OCI-LY3 (cell line): ENCODE results near the gene IL12A.

ENCODE experiments used
- H2AFZ ChIP-seq: fragments of 200-600, 300-600 bp; shearing (Covaris generic); 2 replicates; pipeline ENCODE4 v1.6.0; 2014; ENCODE audit warnings: antibody characterized with exemption, low read depth, low read length
- H3K27ac ChIP-seq: fragments of 200-600, 300-600 bp; sonication (generic); 2 replicates; pipeline ENCODE4 v1.5.1; 2014; ENCODE audit warnings: mild to moderate bottlenecking, low read length, moderate library complexity, mixed read lengths
- H3K27me3 ChIP-seq: fragments of 200-600, 300-600 bp; sonication (generic); 2 replicates; pipeline ENCODE4 v1.6.1; 2014; ENCODE audit warnings: low read depth, low read length, mixed read lengths
- H3K36me3 ChIP-seq: fragments of 200-600, 300-600 bp; sonication (generic); replicated peaks from 2 replicates; pipeline ENCODE3; 2014; ENCODE audit warnings: low read depth, low read length, mixed read lengths
- H3K4me1 ChIP-seq: fragments of 300-600, 200-600 bp; sonication (generic); 2 replicates; pipeline ENCODE4 v1.6.1; 2014; ENCODE audit warnings: low read length, mixed read lengths
- H3K4me2 ChIP-seq: fragments of 200-600, 300-600 bp; sonication (generic); 2 replicates; pipeline ENCODE4 v1.6.1; 2014; ENCODE audit warnings: low read length, mixed read lengths
- H3K4me3 ChIP-seq: fragments of 300-600, 200-600 bp; sonication (generic); 2 replicates; pipeline ENCODE4 v1.5.1; 2014; ENCODE audit warnings: antibody characterized with exemption, mild to moderate bottlenecking, low read length, moderate library complexity
- H3K79me2 ChIP-seq: fragments of 300-600, 200-600 bp; shearing (Covaris generic); 2 replicates; pipeline ENCODE4 v1.6.1; 2014; ENCODE audit warnings: mild to moderate bottlenecking, low read length, mixed read lengths
- H3K9ac ChIP-seq: fragments of 300-600, 200-600 bp; shearing (Covaris generic); 2 replicates; pipeline ENCODE4 v1.6.0; 2014; ENCODE audit warnings: mild to moderate bottlenecking, low read length, moderate library complexity
- H3K9me3 ChIP-seq: fragments of 200-600, 300-600 bp; shearing (Covaris generic); 2 replicates; pipeline ENCODE4 v1.6.1; 2014; ENCODE audit warnings: low read length, mixed read lengths; ENCODE audit not compliant: insufficient read depth
- H4K20me1 ChIP-seq: fragments of 200-600, 300-600 bp; sonication (generic); 2 replicates; pipeline ENCODE4 v1.6.1; 2016; ENCODE audit warnings: low read length, mixed read lengths; ENCODE audit not compliant: insufficient read depth
- EZH2phosphoT487 ChIP-seq: fragments of 200-600 bp; shearing (Covaris generic); IDR thresholded peaks from 2 replicates; pipeline ENCODE4 v1.6.1; 2018; ENCODE audit warnings: antibody characterized with exemption, mixed run types, low read depth
- TF ChIP-seq, protein P1 (sequence below): fragments of 200-600, 300-600 bp; sonication (generic); IDR thresholded peaks from 2 replicates; pipeline ENCODE4 v1.5.1; 2014; ENCODE audit warnings: antibody characterized with exemption, low read length, low read depth

IL12A gene

DNA sequence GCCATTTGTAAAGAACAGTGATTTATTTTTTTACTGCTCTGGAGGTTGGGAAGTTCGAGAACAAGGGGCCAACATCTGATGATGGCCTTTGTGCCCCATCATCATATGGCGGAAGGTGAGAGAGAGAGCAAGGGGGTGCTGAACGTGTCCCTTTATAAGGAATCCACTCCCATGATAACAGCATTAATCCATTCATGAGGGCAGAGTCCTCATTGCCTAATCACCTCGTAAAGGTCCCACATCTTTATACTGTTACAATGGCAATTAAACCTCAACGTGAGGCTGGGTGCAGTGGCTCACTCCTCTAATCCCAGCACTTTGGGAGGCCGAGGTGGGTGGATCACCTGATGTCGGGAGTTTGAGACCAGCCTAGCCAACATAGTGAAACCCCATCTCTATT lies 8.3 kb downstream of the IL12A start:
- TF ChIP-seq, protein P1, sequence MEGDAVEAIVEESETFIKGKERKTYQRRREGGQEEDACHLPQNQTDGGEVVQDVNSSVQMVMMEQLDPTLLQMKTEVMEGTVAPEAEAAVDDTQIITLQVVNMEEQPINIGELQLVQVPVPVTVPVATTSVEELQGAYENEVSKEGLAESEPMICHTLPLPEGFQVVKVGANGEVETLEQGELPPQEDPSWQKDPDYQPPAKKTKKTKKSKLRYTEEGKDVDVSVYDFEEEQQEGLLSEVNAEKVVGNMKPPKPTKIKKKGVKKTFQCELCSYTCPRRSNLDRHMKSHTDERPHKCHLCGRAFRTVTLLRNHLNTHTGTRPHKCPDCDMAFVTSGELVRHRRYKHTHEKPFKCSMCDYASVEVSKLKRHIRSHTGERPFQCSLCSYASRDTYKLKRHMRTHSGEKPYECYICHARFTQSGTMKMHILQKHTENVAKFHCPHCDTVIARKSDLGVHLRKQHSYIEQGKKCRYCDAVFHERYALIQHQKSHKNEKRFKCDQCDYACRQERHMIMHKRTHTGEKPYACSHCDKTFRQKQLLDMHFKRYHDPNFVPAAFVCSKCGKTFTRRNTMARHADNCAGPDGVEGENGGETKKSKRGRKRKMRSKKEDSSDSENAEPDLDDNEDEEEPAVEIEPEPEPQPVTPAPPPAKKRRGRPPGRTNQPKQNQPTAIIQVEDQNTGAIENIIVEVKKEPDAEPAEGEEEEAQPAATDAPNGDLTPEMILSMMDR = no peak
- no peak for TF ChIP-seq EZH2phosphoT487

DNA sequence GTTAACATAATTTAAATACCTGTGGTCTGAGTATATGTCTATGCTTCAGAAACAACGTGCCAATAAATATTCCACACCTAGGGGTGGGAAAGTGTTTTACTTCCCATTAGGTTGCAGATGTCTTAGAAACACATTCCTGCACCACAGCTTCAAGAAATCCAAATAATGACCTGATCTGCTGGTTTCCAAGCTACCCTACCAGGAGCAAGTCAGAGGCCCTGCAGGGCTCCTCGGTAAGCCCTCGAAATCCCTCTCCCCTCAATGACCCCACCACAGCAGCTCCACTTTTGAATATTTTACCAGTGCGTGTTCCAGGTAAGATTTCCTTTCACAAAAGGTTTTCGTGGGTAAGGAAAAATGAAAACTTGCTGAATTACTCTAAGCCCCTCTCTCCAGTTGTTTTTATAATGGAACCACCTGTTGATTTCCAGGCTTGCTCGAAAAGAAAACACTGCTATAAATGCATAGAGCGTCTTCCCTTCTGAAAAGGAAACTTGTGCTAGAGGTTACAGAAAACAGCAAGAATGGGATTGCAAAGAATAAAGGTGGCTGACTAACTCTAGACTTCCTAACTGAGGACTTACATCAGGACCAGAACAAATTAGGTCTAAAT lies 12.6 kb downstream of the IL12A start:
- peaks cover 12% of the 10 kb centered on the region for H3K36me3 ChIP-seq
- no peak overlapping the region for H3K4me2 ChIP-seq
- peaks cover 49% of the 10 kb centered on the region for H3K4me1 ChIP-seq
- H3K4me3 ChIP-seq = no peak overlapping the region
- H2AFZ ChIP-seq = no peak overlapping the region
- no peaks in the 10 kb centered on the region for H3K79me2 ChIP-seq
- H3K27ac ChIP-seq = no peak overlapping the region
- H3K27me3 ChIP-seq = no peaks in the 10 kb centered on the region
- TF ChIP-seq, protein P1 = no peak
- TF ChIP-seq EZH2phosphoT487 = no peak
- H4K20me1 ChIP-seq = no peaks in the 10 kb centered on the region
- H3K9me3 ChIP-seq = no peaks in the 10 kb centered on the region
- no peak overlapping the region for H3K9ac ChIP-seq

More for the DNA sequence above, 8.3 kb downstream of the IL12A start:
- H3K4me3 ChIP-seq = no peak overlapping the region
- no peaks in the 10 kb centered on the region for H3K9me3 ChIP-seq
- peaks cover 3% of the 10 kb centered on the region for H3K79me2 ChIP-seq
- no peak overlapping the region for H2AFZ ChIP-seq
- no peaks in the 10 kb centered on the region for H4K20me1 ChIP-seq
- H3K27me3 ChIP-seq = no peaks in the 10 kb centered on the region
- peaks cover 18% of the 10 kb centered on the region for H3K4me1 ChIP-seq
- no peak overlapping the region for H3K27ac ChIP-seq
- H3K9ac ChIP-seq = no peak overlapping the region
- peaks cover 45% of the 10 kb centered on the region for H3K36me3 ChIP-seq
- H3K4me2 ChIP-seq = no peak overlapping the region

DNA sequence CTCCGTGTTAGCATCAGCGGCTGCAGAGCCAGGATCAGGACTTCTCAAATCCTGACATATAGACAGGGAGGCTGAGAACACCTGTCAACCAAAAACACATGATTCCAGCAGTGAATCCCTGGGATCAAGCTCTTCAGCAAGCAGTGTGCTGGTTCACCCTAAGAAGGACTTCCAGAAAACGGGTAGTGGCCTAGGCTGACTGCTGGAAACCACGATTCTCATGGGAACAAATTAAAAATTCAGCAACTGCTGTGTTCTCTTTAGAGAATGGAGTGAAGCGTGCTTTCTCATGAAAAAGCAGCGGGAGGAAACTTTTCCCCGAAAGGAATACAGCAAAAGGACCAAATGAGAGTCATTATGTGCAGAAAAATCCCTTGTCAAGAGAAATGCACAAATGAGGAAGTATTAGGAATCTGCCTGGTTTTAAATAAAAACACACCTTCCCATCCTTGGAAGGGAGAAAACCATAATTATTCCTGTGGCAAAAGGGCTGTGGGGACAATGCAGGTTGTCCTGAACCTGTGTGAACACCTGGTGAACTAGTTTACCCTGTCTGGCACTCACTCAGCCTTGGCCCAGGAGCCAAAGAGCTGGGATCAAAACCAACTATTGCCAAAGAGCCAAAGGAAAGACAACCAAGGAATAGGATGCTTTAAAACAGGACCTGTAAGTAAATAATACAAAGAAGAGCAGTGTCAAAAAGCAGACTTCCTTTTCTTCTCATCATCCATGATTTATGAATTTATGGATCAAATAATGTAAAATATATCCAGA lies 13.4 kb downstream of the IL12A start:
- no peak overlapping the region for H3K27ac ChIP-seq
- TF ChIP-seq, protein P1 = no peak
- no peak for TF ChIP-seq EZH2phosphoT487
- H3K9ac ChIP-seq = no peak overlapping the region
- H3K36me3 ChIP-seq = peaks cover 6% of the 10 kb centered on the region
- H4K20me1 ChIP-seq = no peaks in the 10 kb centered on the region
- no peaks in the 10 kb centered on the region for H3K27me3 ChIP-seq
- H3K4me3 ChIP-seq = no peak overlapping the region
- no peaks in the 10 kb centered on the region for H3K79me2 ChIP-seq
- H3K4me2 ChIP-seq = no peak overlapping the region
- no peaks in the 10 kb centered on the region for H3K9me3 ChIP-seq
- H2AFZ ChIP-seq = no peak overlapping the region
- peaks cover 57% of the 10 kb centered on the region for H3K4me1 ChIP-seq

DNA sequence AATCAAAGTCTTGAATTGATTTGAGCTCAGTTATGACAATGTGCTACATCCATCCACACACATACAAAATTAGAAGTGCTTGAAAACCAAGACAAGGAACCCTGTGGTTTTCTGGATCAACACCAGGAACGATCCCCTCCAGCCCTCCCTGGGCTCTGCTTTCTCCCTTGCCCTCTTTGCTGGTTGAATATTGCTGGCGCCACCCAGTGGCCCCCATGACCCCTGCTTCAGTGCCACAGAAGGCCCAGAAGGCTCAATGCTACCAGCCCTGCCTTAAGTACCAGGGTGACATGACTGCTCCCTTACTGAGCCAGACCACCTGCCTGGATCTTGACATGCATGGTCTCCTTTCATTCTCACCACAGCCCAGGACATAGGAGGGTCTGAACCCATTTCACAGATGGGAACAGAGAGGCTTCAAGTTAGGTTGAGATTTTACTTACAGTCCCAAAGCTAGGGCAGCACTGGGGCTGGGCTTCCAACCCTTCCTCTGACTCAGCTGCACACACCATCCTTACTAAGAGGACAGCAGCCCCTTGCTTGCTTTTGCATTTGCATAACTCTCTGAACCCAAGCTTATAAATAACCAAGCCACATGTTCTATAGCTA lies 15.0 kb downstream of the IL12A start:
- Histone ChIP-seq H3K4me2 (peak overlapping the region; percentile 56), H2AFZ (0 out of 2 replicates have a peak overlapping the region, but pooled peaks have one; percentile 36)
- TF ChIP-seq EZH2phosphoT487 = no peak
- TF ChIP-seq, protein P1 = peak; percentile 81

More for the DNA sequence above, 15.0 kb downstream of the IL12A start:
- 0 out of 2 replicates have a peak overlapping the region, but pooled peaks have one; percentile 13 for H3K27ac ChIP-seq
- no peaks in the 10 kb centered on the region for H4K20me1 ChIP-seq
- peak overlapping the region; percentile 47; the same call in 1 of the 2 replicates for H3K9ac ChIP-seq
- H3K4me3 ChIP-seq = no peak overlapping the region
- H3K36me3 ChIP-seq = no peaks in the 10 kb centered on the region
- H3K27me3 ChIP-seq = no peaks in the 10 kb centered on the region
- no peaks in the 10 kb centered on the region for H3K9me3 ChIP-seq
- peaks cover 58% of the 10 kb centered on the region for H3K4me1 ChIP-seq
- no peaks in the 10 kb centered on the region for H3K79me2 ChIP-seq
